HEK293 (cell line): ENCODE results near the gene NELL2.

Experiments used
- CTCF ChIA-PET: fragments of 350-600 bp; formaldehyde crosslinking; extraction: SDS; loops from one replicate; lab custom pipeline; 2021; ENCODE audit warnings: antibody characterized with exemption; lab: Yijun Ruan, JAX
- POLR2A ChIA-PET: fragments of 300-600 bp; formaldehyde crosslinking; extraction: SDS; loops from one replicate; lab custom pipeline; 2020; ENCODE audit warnings: antibody characterized with exemption, inconsistent platforms; lab: Yijun Ruan, JAX
- H3K27ac ChIP-seq: fragments of 200-500 bp; sonication (Bioruptor generic); 2 replicates; pipeline ENCODE4 v1.5.1; 2014; ENCODE audit warnings: low read depth, low read length, control low read depth, inconsistent platforms; ENCODE audit errors: extremely low read depth
- H3K36me3 ChIP-seq, 2 experiments: fragments of 200-500 bp in 1 of 2; sonication (Bioruptor generic) in 1 of 2; 1 replicate in 1 of 2; 2 replicates in 1 of 2; pipeline ENCODE4 v1.5.1; 2014 to 2017; ENCODE audit warnings: inconsistent platforms in 2 of 2, low read length in 2 of 2; ENCODE audit not compliant: control insufficient read depth in 2 of 2, insufficient read depth in 1 of 2
- H3K4me1 ChIP-seq: fragments of 200-500 bp; sonication (Bioruptor generic); 2 replicates; pipeline ENCODE4 v1.5.1; 2014; ENCODE audit warnings: mild to moderate bottlenecking, low read length, inconsistent platforms; ENCODE audit not compliant: control insufficient read depth, insufficient read depth
- H3K4me3 ChIP-seq: 2 replicates; pipeline ENCODE4 v1.5.1; 2011; ENCODE audit warnings: low read depth, mild to moderate bottlenecking, control low read depth, low read length, moderate library complexity
- H3K9me3 ChIP-seq: fragments of 200-500 bp; sonication (Bioruptor generic); 2 replicates; pipeline ENCODE4 v1.5.1; 2014; ENCODE audit warnings: low read depth, low read length, inconsistent platforms; ENCODE audit not compliant: control insufficient read depth, insufficient read depth
- HOXC10 ChIP-seq: sonication (generic); formaldehyde crosslinking; IDR thresholded peaks from 2 replicates; pipeline ENCODE4 v1.8.1; 2023; ENCODE audit warnings: mild to moderate bottlenecking, missing genetic modification reagents
- KLF7 ChIP-seq: fragments of 450-650 bp; formaldehyde crosslinking; IDR thresholded peaks from 2 replicates; pipeline ENCODE4 v1.5.1; 2016; ENCODE audit warnings: missing biosample characterization, missing genetic modification characterization, borderline replicate concordance
- REPIN1 ChIP-seq: fragments of 450-650 bp; formaldehyde crosslinking; IDR thresholded peaks from 2 replicates; pipeline ENCODE4 v1.5.1; 2017; ENCODE audit warnings: missing biosample characterization, missing genetic modification characterization, low read depth
- SCRT1 ChIP-seq: fragments of 450-650 bp; formaldehyde crosslinking; IDR thresholded peaks from 2 replicates; pipeline ENCODE4 v1.5.1; 2016; ENCODE audit warnings: missing biosample characterization, missing genetic modification characterization, borderline replicate concordance
- SP2 ChIP-seq: fragments of 450-650 bp; formaldehyde crosslinking; IDR thresholded peaks from 2 replicates; pipeline ENCODE4 v1.5.1; 2016; ENCODE audit warnings: missing biosample characterization, missing genetic modification characterization
- ZBTB17 ChIP-seq: fragments of 450-650 bp; formaldehyde crosslinking; IDR thresholded peaks from 2 replicates; pipeline ENCODE4 v1.5.1; 2016; ENCODE audit warnings: missing biosample characterization, missing genetic modification characterization
- ZNF19 ChIP-seq: fragments of 450-650 bp; formaldehyde crosslinking; IDR thresholded peaks from 2 replicates; pipeline ENCODE4; 2016; ENCODE audit warnings: missing biosample characterization, missing genetic modification characterization, low read depth
- ZNF37A ChIP-seq: fragments of 450-650 bp; IDR thresholded peaks from 2 replicates; pipeline ENCODE4 v1.5.1; 2018; ENCODE audit warnings: missing biosample characterization, missing genetic modification characterization
- ZNF398 ChIP-seq: fragments of 450-650 bp; formaldehyde crosslinking; IDR thresholded peaks from 2 replicates; pipeline ENCODE4 v1.5.1; 2017; ENCODE audit warnings: missing biosample characterization, missing genetic modification characterization
- ZNF404 ChIP-seq: fragments of 450-650 bp; formaldehyde crosslinking; IDR thresholded peaks from 2 replicates; pipeline ENCODE4 v1.5.1; 2017; ENCODE audit warnings: missing biosample characterization, missing genetic modification characterization
- ZNF416 ChIP-seq: fragments of 450-650 bp; formaldehyde crosslinking; IDR thresholded peaks from 2 replicates; pipeline ENCODE4 v1.5.1; 2016; ENCODE audit warnings: missing biosample characterization, missing genetic modification characterization
- ZNF423 ChIP-seq: fragments of 450-650 bp; formaldehyde crosslinking; IDR thresholded peaks from 2 replicates; pipeline ENCODE4 v1.5.1; 2016; ENCODE audit warnings: missing biosample characterization, missing genetic modification characterization
- ZNF501 ChIP-seq: fragments of 450-650 bp; formaldehyde crosslinking; IDR thresholded peaks from 2 replicates; pipeline ENCODE4 v1.5.1; 2016; ENCODE audit warnings: missing biosample characterization, missing genetic modification characterization
- ZNF645 ChIP-seq: fragments of 450-650 bp; formaldehyde crosslinking; IDR thresholded peaks from 2 replicates; pipeline ENCODE4; 2016; ENCODE audit warnings: missing biosample characterization, missing genetic modification characterization
- ZNF654 ChIP-seq: fragments of 450-650 bp; formaldehyde crosslinking; IDR thresholded peaks from 2 replicates; pipeline ENCODE4 v1.5.1; 2016; ENCODE audit warnings: low read depth, missing biosample characterization, missing genetic modification characterization
- ZNF670 ChIP-seq: fragments of 450-650 bp; formaldehyde crosslinking; IDR thresholded peaks from 2 replicates; pipeline ENCODE4 v1.5.1; 2016; ENCODE audit warnings: missing biosample characterization, missing genetic modification characterization, low read depth
- ZNF747 ChIP-seq: fragments of 450-650 bp; formaldehyde crosslinking; IDR thresholded peaks from 2 replicates; pipeline ENCODE4 v1.5.1; 2016; ENCODE audit warnings: missing biosample characterization, missing genetic modification characterization
- ZNF792 ChIP-seq: fragments of 450-650 bp; formaldehyde crosslinking; IDR thresholded peaks from 2 replicates; pipeline ENCODE4 v1.5.1; 2016; ENCODE audit warnings: missing biosample characterization, missing genetic modification characterization
- ZNF843 ChIP-seq: fragments of 450-650 bp; formaldehyde crosslinking; IDR thresholded peaks from 2 replicates; pipeline ENCODE4 v1.5.1; 2016; ENCODE audit warnings: missing biosample characterization, missing genetic modification characterization
- ZSCAN4 ChIP-seq: fragments of 450-650 bp; formaldehyde crosslinking; IDR thresholded peaks from 2 replicates; pipeline ENCODE4 v1.5.1; 2017; ENCODE audit warnings: missing biosample characterization, missing genetic modification characterization

Gene NELL2

GRCh38 chr12:44653861-44654527, 222.1 kb downstream of the NELL2 start:
- H3K27ac ChIP-seq, result no peak overlapping the region
- ChIA-PET POLR2A (no interaction called here), CTCF (no interaction called here)
- H3K36me3 ChIP-seq, result no peaks in the 10 kb centered on the region
- H3K9me3 ChIP-seq, result no peaks in the 10 kb centered on the region
- no peak overlapping the region for H3K4me3 ChIP-seq
- H3K4me1 ChIP-seq, result peaks cover 3% of the 10 kb centered on the region; the same call in 1 of the 2 replicates
- no peak for TF ChIP-seq ZNF654 (tag by site-specific recombination)
- no peak for TF ChIP-seq SP2
- TF ChIP-seq ZNF843 (tag by site-specific recombination), result no peak
- no peak for TF ChIP-seq ZNF747
- no peak for TF ChIP-seq ZNF19 (tag by site-specific recombination)
- no peak for TF ChIP-seq ZNF404 (tag by site-specific recombination)
- no peak for TF ChIP-seq ZNF37A
- TF ChIP-seq SCRT1, result no peak
- no peak for TF ChIP-seq ZSCAN4
- no peak for TF ChIP-seq KLF7
- TF ChIP-seq ZNF670, result no peak
- TF ChIP-seq REPIN1, result no peak
- TF ChIP-seq ZNF501 (tag by site-specific recombination), result no peak
- no peak for TF ChIP-seq ZNF645
- no peak for TF ChIP-seq ZBTB17
- TF ChIP-seq, all 188 proteins: peak for 0

GRCh38 chr12:44649693-44650092, 226.4 kb downstream of the NELL2 start:
- ChIA-PET POLR2A (no interaction called here), CTCF (no interaction called here)
- no peaks in the 10 kb centered on the region; the same call in 1 of the 2 replicates for H3K4me1 ChIP-seq
- H3K36me3 ChIP-seq, result no peaks in the 10 kb centered on the region
- no peaks in the 10 kb centered on the region for H3K9me3 ChIP-seq
- H3K4me3 ChIP-seq, result no peak overlapping the region
- no peak for TF ChIP-seq ZNF423 (tag by site-specific recombination)
- TF ChIP-seq ZNF398 (tag by site-specific recombination), result no peak
- TF ChIP-seq ZNF416 (tag by site-specific recombination), result no peak
- TF ChIP-seq HOXC10, result no peak
- TF ChIP-seq ZNF792 (tag by site-specific recombination), result no peak
- H3K27ac ChIP-seq, result no peak overlapping the region
